ENCODE data around the gene OR9Q2. TPM values are rescaled to one million over a fixed set of nuclear protein-coding genes. Genes with fewer than 3 reads are reported as not detected.

OR9Q2 gene
- not detected for total RNA-seq

DNA sequence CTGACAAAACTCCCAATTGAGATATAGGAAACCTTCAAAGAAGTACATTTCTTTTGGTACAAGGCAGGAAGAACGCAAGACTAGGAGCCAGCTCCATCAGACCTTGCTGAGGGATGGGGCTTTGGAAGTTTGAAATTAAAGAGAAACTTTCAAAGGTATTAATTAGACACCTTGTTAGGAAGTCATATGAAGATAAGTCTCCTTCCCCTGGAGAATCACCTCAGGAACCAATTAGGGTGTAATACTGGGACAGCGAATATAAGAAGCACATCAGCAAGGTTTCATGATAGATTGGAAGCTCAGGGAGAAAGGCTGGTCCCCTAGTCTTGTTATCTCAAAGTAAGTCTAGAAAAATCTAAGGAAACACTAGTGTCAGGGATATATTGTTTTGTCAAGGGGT lies at the start of gene OR9Q2:
Gene OR9Q2, plus strand, starts transcription at position 301 of the 400 bp plus-strand sequence. CDS start 1,421 bp downstream, outside the sequence.
- TF ChIP-seq, protein P1, sequence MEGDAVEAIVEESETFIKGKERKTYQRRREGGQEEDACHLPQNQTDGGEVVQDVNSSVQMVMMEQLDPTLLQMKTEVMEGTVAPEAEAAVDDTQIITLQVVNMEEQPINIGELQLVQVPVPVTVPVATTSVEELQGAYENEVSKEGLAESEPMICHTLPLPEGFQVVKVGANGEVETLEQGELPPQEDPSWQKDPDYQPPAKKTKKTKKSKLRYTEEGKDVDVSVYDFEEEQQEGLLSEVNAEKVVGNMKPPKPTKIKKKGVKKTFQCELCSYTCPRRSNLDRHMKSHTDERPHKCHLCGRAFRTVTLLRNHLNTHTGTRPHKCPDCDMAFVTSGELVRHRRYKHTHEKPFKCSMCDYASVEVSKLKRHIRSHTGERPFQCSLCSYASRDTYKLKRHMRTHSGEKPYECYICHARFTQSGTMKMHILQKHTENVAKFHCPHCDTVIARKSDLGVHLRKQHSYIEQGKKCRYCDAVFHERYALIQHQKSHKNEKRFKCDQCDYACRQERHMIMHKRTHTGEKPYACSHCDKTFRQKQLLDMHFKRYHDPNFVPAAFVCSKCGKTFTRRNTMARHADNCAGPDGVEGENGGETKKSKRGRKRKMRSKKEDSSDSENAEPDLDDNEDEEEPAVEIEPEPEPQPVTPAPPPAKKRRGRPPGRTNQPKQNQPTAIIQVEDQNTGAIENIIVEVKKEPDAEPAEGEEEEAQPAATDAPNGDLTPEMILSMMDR (IDR thresholded peaks at IDR 0.05; ENCODE audit: low read depth), result no peak

- TF ChIP-seq, protein P1 (IDR thresholded peaks at IDR 0.05; ENCODE audit: low read depth), result no peak
Measured at GRCh38 chr11:58142761-58143160, 46.1 kb upstream of the OR9Q2 start.

- TF ChIP-seq, protein P1 (IDR thresholded peaks at IDR 0.05; ENCODE audit: low read depth), result no peak
Measured at GRCh38 chr11:58152781-58153180, 36.1 kb upstream of the OR9Q2 start.

DNA sequence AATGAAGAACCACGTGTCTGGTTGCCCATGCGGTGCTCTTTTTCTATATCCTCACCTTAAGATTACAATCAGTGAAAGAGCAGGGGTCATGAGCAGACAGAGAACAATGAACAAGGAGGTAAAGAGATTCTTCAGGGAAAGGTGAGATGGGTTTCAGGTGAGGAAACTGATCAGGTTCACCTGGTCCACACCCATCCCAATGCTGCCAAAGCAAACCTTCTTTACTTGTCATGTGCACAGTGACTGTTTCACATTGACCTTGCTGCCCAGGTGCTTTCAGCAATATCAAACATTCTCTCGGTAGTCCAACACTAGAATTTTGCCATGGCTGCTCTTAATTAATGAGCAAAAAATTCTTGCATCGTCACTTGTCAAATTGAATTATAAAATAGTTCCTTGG lies 24.5 kb upstream of the OR9Q2 start:
- TF ChIP-seq, protein P1 (IDR thresholded peaks at IDR 0.05; ENCODE audit: low read depth), result no peak

- TF ChIP-seq, protein P1 (IDR thresholded peaks at IDR 0.05; ENCODE audit: low read depth), result no peak
Measured at GRCh38 chr11:58164990-58165389, 23.9 kb upstream of the OR9Q2 start.

- TF ChIP-seq, protein P1 (IDR thresholded peaks at IDR 0.05; ENCODE audit: low read depth), result no peak
Measured at GRCh38 chr11:58165504-58166106, 23.3 kb upstream of the OR9Q2 start.

DNA sequence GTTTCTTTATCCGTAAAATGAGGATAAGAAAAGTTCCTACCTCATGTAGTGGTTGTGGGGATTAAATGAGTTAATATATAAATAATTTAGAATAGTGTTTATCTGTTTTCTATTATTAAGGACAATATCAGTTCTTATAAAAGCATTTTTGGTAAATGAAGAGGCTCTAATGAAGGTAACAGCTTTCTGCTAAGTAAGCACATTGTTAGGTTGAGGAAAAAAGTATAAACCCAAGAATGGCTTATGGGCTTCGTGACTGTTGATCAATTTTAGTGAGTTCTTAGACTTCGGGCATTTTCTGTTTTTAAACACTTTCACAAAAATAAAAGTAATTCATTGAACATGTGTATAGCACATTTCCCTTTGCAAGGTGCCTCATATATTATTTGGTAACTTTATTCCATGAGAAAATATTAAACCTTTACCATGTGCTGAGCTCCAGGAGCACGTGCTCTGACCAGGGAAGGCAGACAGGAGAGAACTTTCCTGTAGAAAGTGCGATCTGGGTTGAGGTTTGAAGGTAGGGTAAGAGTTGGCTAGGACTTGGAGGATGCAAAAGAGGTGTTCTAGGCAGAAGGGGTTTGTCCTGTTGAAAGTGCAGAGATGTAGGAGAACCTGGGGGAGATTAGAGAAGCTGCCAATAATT lies 11.3 kb upstream of the OR9Q2 start:
- TF ChIP-seq, protein P1 (IDR thresholded peaks at IDR 0.05; ENCODE audit: low read depth), result no peak

Measured in subcutaneous adipose tissue (tissue), 4 donors.